Tongue (tissue), 2 donors: ENCODE data around the gene GRHL3. TPM values are rescaled to one million over a fixed set of nuclear protein-coding genes. Genes with fewer than 3 reads are reported as not detected.
A peak's percentile ranks its signal among the peaks of the same experiment; 100 is the strongest.
"Not testable (repeated sequence)": the region's sequence is repeated elsewhere in the genome, so short reads cannot be mapped to it uniquely, and the experiment has no call there.

Experiments used
- DNase-seq: peaks from one replicate; pipeline ENCODE4 v3.0.0-alpha.2; 2015
- total RNA-seq: library from RNA; depleted of rRNA; stranded (reverse); fragments of >200 nt; gene quantifications from one replicate; pipeline ENCODE4 v1.2.3, GENCODE V29; 2014

GRHL3 gene
- 26.8 TPM for total RNA-seq

DNA sequence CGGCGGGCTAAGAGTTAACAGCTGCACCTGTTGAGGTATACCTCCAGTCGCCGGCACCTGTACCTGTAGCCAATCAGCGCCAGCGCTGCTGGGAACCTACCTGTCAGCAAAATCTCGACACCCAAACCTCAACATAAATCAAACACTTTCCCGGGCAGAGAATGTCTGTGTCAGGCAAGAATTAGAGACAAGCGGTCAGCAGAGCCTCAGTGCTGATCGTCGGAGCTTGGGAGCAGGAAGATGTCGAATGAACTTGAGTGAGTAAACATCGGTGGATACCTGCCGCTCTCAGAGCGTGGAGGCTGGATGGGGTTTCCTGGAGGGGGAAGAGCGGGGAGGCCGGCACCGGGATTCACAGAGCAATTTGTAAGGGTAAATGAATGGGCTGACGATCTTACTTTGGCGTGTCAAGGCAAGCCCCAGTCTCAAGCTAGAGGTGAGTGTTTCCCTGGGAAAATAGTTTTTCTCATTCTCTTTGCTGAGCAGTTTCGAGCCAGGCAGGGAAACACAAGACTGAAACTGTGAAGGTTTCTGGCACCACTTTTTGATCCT lies at the start of gene GRHL3:
Gene GRHL3 (plus strand): TSS at position 46 of the 552 bp plus-strand sequence. CDS start 195 bp downstream, at position 241.
- peak; percentile 55 for DNase-seq

DNA sequence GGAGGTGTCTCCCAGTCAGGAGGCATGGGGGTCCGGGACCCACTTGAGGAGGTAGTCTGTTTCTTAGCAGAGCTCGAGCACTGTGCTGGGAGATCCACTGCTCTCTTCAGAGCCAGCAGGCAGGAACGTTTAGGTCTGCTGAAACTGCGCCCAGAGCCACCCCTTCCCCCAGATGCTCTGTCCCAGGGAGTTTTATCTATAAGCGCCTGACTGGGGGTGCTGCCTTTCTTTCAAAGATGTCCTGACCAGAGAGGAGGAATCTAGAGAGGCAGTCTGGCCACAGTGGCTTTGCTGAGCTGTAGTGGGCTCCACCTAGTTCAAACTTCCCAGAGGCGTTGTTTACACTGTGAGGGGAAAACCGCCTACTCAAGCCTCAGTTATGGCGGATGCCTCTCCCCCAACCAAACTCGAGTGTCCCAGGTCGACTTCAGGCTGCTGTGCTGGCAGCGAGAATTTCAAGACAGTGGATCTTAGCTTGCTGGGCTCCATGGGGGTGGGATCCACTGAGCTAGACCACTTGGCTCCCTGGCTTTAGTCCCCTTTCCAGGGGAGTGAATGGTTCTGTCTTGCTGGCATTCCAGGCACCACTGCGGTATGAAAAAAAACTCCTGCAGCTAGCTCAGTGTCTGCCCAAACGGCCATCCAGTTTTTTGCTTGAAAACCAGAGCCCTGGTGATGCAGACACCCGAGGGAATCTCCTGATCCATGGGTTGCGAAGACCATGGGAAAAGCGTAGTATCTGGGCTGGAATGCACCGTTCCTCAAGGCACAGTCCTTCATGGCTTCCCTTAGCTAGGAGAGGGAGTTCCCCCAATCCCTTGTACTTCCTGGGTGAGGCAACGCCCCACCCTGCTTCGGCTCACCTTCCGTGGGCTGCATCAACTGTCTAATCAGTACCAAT lies 44.7 kb upstream of the GRHL3 start:
- not testable (repeated sequence) for DNase-seq

GRCh38 chr1:24275104-24275410 lies 44.1 kb upstream of the GRHL3 start:
- no peak for DNase-seq

DNA sequence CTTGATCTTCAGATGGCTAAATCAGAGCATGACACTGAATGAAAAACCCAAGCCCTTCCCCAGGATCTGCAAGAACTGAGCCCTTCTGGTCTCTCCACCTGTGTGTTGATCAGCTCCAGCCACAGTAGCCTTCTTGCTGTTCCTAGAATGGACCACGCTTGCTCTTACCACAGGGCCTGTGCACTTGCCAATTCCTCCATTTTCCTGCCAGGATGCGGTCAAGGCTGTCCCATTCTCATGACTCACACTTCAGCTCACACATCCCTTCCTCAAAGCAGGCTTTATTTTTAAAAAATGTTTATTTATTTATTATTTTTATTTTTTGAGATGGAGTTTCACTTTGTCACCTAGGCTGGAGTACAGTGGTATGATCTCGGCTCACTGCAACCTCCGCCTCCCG lies 43.6 kb upstream of the GRHL3 start:
- DNase-seq = no peak

DNA sequence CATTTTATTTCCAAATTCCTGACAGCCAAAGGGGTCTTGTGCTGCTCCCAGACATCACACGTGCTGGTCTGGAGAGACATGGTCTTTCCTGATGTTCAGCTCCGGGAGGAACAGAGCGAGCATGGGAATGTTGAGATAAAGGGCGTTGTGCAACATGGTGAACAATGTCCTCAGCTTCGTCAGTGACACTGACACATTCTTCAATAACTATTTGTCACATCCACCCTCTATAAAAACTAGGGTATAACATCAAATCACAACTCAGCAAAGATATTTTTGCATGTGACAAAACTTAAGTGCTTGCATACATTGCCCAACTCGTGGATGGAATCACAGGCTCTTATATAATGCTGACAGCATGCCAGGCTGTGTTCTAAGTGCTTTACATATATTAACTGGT lies 42.4 kb upstream of the GRHL3 start:
- no peak for DNase-seq

- no peak for DNase-seq
Measured at GRCh38 chr1:24277420-24278169, 41.6 kb upstream of the GRHL3 start.

DNA sequence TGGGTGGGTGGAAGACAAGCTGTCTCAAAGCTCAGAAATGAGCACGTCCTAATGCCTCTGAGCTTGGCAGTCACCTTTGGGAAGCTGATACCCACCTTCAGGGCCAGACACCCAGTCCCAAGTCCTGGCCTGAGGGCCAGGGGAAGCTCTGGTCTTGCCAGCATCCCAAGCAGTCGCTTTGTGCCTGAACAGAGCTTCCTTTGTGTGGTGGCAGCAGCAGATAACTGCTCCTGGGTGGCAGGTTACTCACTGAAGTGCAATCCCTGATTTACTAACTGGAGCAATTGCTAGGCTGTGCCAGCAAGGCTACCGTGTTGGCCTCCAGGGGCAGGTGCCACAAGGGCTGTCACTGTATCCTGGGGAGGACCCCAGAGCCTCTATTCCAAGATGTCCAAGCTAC lies 40.4 kb upstream of the GRHL3 start:
- no peak for DNase-seq

DNA sequence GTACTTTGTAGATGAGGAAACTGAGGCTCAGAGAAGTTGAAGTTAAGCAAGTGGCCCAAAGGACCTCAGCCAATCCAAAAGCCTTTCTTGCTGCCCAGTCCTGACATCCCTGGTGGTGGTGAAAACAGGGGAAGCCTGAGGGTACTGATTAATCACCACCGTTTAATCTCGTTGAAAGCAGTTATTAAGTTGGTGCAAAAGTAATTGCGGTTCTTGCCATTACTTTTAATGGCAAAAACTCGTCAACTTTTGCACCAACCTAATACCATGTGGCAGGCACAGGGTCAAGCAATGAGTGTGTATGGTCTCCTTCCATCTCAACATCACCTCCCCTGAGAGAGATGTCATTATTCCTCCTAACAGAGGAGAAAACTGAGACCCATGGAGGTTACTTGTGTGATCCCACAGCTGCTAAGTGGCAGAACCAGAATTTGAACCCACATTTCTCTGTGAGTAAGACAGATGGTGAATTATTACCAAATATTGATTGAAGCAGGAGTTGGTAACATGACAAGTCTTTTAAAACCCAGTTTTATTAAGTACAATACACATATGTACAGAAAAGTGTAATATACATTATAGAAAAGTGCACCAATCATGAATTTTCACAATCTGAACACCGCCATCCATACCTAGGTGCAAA lies 39.4 kb upstream of the GRHL3 start:
- DNase-seq = no peak

- no peak for DNase-seq
Measured at GRCh38 chr1:24281591-24281990, 37.6 kb upstream of the GRHL3 start.

DNA sequence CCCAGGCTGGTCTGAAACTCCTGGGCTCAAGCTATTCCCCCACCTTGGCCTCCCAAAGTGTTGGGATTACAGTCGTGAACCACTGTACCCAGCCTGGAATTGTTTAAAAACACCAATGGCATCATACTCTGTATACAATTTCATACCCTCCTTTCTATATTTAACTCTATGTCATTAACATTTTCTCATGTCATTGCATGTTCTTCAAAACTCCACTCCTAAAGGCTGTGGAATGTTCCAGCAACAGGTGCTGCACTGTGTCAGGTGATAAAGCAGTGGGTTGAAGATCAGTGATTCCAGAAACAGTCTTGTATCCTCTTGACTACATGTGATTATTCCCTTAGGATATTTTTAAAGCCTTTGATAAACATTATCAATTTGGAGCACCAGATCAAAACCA lies 36.7 kb upstream of the GRHL3 start:
- peak; percentile 24 for DNase-seq

- DNase-seq = no peak
Measured at GRCh38 chr1:24283326-24284155, 35.6 kb upstream of the GRHL3 start.

- DNase-seq = no peak
Measured at GRCh38 chr1:24284156-24284471, 35.0 kb upstream of the GRHL3 start.

DNA sequence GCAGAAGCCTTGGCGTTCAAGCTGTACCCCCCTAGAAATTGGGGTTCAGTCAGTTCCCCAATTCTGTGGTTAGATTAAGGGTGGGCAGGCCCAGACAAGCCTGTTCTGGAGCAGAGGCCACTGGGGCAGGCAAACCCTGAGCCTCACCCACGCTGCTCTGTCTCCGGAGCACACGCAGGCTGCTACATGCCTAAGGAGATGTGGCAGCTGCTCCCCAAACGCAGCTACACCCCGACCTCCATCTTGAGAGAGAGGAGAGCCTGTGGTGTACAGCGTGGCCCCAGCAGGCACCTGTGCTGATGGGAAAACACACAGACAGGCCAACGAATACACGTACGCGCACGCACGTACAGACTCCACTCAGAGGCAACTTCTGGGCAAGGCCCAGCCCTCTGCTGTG lies 33.9 kb upstream of the GRHL3 start:
- peak; percentile 34 for DNase-seq

DNA sequence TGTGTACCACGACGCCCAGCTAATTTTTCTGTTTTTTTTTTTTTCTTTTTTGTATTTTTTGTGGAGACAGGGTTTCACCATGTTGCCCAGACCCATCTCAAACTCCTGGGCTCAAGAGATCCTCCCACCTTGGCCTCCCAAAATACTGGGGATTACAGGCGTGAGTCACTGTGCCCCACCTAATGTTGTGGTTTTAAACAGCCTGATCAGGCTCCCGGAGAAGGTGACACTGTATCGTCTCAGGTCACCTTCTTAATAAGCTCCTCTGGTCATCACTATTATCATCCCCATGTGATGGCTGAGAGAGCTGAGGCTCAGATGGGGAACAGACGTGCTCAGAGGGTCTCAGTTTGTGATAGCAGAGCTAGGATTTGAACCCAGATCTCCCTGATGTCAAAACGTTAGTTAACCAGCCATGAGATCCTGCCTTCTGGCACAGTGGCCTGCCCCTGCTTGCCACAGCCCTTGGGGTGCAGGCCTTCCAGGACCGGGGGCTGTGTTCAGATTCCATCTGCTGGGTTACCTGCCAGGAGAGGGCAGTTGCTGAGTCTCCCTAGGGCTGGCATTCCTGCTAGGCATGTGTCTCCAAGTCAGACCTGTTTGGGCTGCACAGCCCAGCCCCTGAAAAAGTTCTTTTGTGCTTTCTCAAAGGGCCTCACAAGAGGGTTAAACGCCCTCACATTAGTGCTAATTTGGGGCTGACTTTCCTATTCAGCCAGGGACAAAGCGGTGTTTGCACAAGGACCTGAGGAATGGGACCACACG lies 32.7 kb upstream of the GRHL3 start:
- no peak for DNase-seq

DNA sequence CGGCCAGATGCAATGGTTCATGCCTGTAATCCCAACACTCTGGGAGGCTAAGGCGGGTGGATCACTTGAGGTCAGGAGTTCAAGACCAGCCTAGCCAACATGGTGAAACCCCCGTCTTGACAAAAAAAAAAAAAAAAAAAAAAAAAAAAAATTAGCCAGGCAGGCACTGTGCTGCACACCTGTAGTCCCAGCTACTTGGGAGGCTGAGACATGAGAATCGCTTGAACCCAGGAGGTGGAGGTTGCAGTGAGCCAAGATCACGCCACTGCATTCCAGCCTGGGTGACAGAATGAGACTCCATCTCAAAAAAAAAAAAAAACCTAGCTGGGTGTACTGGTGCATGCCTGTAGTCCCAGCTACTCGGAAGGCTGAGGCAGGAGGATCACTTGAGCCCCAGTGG lies 31.4 kb upstream of the GRHL3 start:
- not testable (repeated sequence) for DNase-seq

DNA sequence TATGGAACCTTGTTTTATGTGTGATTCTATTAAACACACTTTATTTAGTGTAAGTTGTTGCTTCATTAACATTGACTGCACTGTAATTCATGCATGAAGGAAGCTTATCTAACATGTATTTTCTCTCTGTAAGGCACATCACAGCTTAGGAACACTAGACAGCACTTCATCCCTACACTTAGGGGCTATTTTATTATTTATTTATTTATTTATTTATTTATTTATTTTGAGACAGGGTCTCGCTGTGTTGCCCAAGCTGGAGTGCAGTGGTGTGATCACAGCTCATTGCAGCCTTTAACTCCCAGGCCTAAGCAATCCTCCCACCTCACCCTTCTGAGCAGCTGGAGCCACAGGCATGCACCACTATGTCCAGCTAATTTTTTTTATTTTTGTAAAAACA lies 30.7 kb upstream of the GRHL3 start:
- no peak for DNase-seq

GRCh38 chr1:24289937-24290595 lies 29.1 kb upstream of the GRHL3 start:
- peak; percentile 30 for DNase-seq

- DNase-seq = no peak
Measured at GRCh38 chr1:24290933-24291487, 28.1 kb upstream of the GRHL3 start.

- DNase-seq = no peak
Measured at GRCh38 chr1:24292103-24292502, 27.1 kb upstream of the GRHL3 start.

- DNase-seq = no peak
Measured at GRCh38 chr1:24292887-24293286, 26.3 kb upstream of the GRHL3 start.
